Skeletal muscle cell (primary cell): ENCODE measurements around the gene HHIP.

Experiments
- DNase-seq: peaks from one replicate; pipeline ENCODE4 v3.0.0-alpha.2; 2010; ENCODE audit warnings: low read depth
- H3K4me3 ChIP-seq: 2 replicates; pipeline ENCODE4 v1.5.1; 2011; ENCODE audit warnings: low read depth, mild to moderate bottlenecking, control low read depth, low read length, moderate library complexity

HHIP gene

GRCh38 chr4:144645631-144646522 lies at the start of gene HHIP:
TSS of gene HHIP (plus strand) at chr4:144646156. CDS start at chr4:144646676, 520 bp downstream.
- peak; percentile 47 for DNase-seq
- H3K4me3 ChIP-seq = peak within 1 kb of the TSS; percentile 62

- H3K4me3 ChIP-seq = no peak overlapping the region
- DNase-seq = no peak
These were observed 48.8 kb upstream of the HHIP start for GRCh38 chr4:144597171-144597570.

- DNase-seq = no peak
- H3K4me3 ChIP-seq = no peak overlapping the region
These were observed 46.3 kb upstream of the HHIP start for GRCh38 chr4:144599621-144600020.

- no peak overlapping the region for H3K4me3 ChIP-seq
These were observed 34.1 kb upstream of the HHIP start for GRCh38 chr4:144611850-144612249.

GRCh38 chr4:144614850-144615585 lies 30.9 kb upstream of the HHIP start:
- DNase-seq = no peak
- no peak overlapping the region for H3K4me3 ChIP-seq

More at GRCh38 chr4:144611850-144612249, 34.1 kb upstream of the HHIP start:
- DNase-seq = no peak

- DNase-seq = no peak
These were observed 24.3 kb upstream of the HHIP start for GRCh38 chr4:144621681-144622080.

GRCh38 chr4:144627663-144628076 lies 18.3 kb upstream of the HHIP start:
- DNase-seq = no peak

More at GRCh38 chr4:144621681-144622080, 24.3 kb upstream of the HHIP start:
- no peak overlapping the region for H3K4me3 ChIP-seq

GRCh38 chr4:144633215-144633614 lies 12.7 kb upstream of the HHIP start:
- DNase-seq = no peak
- H3K4me3 ChIP-seq = no peak overlapping the region

More at GRCh38 chr4:144627663-144628076, 18.3 kb upstream of the HHIP start:
- H3K4me3 ChIP-seq = no peak overlapping the region

- no peak overlapping the region for H3K4me3 ChIP-seq
- no peak for DNase-seq
These were observed 10.8 kb upstream of the HHIP start for GRCh38 chr4:144634978-144635747.

- DNase-seq = no peak
- peak overlapping the region; percentile 62 for H3K4me3 ChIP-seq
These were observed 1.4 kb upstream of the HHIP start for GRCh38 chr4:144644368-144645101.

GRCh38 chr4:144645102-144645630 lies 790 bp upstream of the HHIP start:
- no peak for DNase-seq
- H3K4me3 ChIP-seq = peak overlapping the region; percentile 62

GRCh38 chr4:144646523-144647094 lies 653 bp downstream of the HHIP start:
- no peak for DNase-seq
- peak overlapping the region; percentile 62 for H3K4me3 ChIP-seq

GRCh38 chr4:144647095-144647561 lies 1.2 kb downstream of the HHIP start:
- DNase-seq = no peak
- peak overlapping the region; percentile 62 for H3K4me3 ChIP-seq

- peak overlapping the region; percentile 62 for H3K4me3 ChIP-seq
- DNase-seq = no peak
These were observed 1.6 kb downstream of the HHIP start for GRCh38 chr4:144647590-144647989.

- DNase-seq = no peak
- peak overlapping the region; percentile 62 for H3K4me3 ChIP-seq
These were observed 2.1 kb downstream of the HHIP start for GRCh38 chr4:144648042-144648441.

GRCh38 chr4:144649646-144650045 lies 3.7 kb downstream of the HHIP start:
- DNase-seq = no peak
- no peak overlapping the region for H3K4me3 ChIP-seq

GRCh38 chr4:144650311-144651005 lies 4.5 kb downstream of the HHIP start:
- DNase-seq = no peak
- no peak overlapping the region for H3K4me3 ChIP-seq
